Kidney epithelial cell (primary cell): ENCODE results near the gene MRM3. TPM values are rescaled to one million over a fixed set of nuclear protein-coding genes. Genes with fewer than 3 reads are reported as not detected.
"Not testable (repeated sequence)": the region's sequence is repeated elsewhere in the genome, so short reads cannot be mapped to it uniquely, and the experiment has no call there.

Experiments
- DNase-seq: peaks from one replicate; pipeline ENCODE4 v3.0.0-alpha.2; 2010; ENCODE audit warnings: low read depth
- H3K27me3 ChIP-seq: 2 replicates; pipeline ENCODE4 v1.6.0; 2011; ENCODE audit warnings: low read length; ENCODE audit not compliant: control insufficient read depth, insufficient read depth
- H3K36me3 ChIP-seq: 2 replicates; pipeline ENCODE4 v1.5.1; 2011; ENCODE audit warnings: low read length; ENCODE audit not compliant: control insufficient read depth, insufficient read depth
- H3K4me3 ChIP-seq: 2 replicates; pipeline ENCODE4 v1.5.1; 2011; ENCODE audit warnings: low read depth, mild to moderate bottlenecking, control low read depth, low read length
- total RNA-seq: library from RNA; depleted of rRNA; stranded (reverse); fragments of >200 nt; gene quantifications from 2 replicates; pipeline ENCODE4 v1.2.3, GENCODE V29; 2015
- TF ChIP-seq, protein P1 (sequence below): IDR thresholded peaks from 2 replicates; pipeline ENCODE4 v1.5.1; 2011; ENCODE audit warnings: mild to moderate bottlenecking, moderate library complexity, low read length, control low read depth, inconsistent platforms; ENCODE audit not compliant: insufficient read depth, poor library complexity, severe bottlenecking

MRM3 gene
- total RNA-seq, 1 donor from 2014 or later = 28.0 TPM

DNA sequence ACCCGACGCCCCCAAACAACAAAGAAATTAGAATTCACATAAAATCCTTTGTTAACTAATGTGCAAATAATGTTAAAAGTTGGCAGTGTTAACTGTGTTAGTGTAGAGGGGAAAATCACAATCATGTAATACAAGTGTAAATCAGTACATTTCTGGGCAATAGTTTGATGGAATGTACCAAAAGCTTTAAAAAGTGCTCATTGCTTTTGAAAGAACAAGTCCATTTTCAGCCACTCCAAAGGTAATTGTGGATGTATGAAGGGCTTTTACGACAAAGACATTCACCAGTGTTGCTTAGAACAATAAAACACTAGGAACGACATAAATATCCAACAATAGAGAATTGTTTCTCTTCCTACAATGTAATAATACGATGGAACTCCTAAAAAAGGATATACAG is 9.1 kb upstream of the MRM3 start:
- DNase-seq = no peak
- TF ChIP-seq, protein P1, sequence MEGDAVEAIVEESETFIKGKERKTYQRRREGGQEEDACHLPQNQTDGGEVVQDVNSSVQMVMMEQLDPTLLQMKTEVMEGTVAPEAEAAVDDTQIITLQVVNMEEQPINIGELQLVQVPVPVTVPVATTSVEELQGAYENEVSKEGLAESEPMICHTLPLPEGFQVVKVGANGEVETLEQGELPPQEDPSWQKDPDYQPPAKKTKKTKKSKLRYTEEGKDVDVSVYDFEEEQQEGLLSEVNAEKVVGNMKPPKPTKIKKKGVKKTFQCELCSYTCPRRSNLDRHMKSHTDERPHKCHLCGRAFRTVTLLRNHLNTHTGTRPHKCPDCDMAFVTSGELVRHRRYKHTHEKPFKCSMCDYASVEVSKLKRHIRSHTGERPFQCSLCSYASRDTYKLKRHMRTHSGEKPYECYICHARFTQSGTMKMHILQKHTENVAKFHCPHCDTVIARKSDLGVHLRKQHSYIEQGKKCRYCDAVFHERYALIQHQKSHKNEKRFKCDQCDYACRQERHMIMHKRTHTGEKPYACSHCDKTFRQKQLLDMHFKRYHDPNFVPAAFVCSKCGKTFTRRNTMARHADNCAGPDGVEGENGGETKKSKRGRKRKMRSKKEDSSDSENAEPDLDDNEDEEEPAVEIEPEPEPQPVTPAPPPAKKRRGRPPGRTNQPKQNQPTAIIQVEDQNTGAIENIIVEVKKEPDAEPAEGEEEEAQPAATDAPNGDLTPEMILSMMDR = no peak
- Histone ChIP-seq H3K27me3 (no peaks in the 10 kb centered on the region), H3K36me3 (peaks cover 4% of the 10 kb centered on the region), H3K4me3 (no peak overlapping the region)

DNA sequence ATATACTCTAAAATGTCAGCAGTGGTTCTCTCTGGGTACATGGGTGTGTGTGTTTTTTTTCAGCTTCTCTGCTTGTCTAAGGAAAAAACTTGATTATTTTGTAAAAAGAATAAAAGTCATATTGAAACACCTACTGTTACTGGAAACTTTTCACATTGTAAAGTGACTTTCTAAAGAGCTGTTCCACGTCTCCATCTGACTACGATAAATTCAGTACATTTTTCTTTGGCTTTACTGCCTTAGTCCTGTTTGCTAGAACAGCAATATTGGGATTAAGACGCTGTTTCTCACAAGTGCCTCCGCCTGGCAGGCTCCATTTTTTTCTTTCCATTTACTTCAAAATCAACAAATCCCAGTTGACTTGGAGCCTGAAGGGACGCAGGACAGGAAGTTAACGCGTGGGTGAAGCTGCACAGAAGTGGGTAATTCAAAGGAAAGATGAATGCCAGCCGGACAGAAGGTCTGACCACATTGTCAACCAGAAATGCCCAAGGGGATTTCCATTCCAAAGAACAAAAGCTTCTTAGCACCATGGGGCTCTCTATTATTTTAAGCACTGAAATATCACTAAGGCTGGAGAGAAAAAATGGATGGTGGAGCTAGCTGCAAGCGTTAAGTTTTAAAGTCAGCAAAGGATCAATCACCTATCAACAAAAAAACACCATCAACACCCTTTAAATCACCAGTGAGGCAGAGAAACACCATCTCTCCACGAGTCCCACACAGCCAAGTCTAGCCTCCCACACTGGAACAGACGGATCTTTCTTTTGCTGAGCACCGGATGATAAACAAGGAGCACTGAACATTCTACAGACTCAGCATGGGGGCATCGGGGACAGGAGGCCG is 8.5 kb upstream of the MRM3 start:
- no peak for DNase-seq
- Histone ChIP-seq H3K36me3 (peaks cover 4% of the 10 kb centered on the region), H3K27me3 (no peaks in the 10 kb centered on the region), H3K4me3 (no peak overlapping the region)
- TF ChIP-seq, protein P1 = no peak

DNA sequence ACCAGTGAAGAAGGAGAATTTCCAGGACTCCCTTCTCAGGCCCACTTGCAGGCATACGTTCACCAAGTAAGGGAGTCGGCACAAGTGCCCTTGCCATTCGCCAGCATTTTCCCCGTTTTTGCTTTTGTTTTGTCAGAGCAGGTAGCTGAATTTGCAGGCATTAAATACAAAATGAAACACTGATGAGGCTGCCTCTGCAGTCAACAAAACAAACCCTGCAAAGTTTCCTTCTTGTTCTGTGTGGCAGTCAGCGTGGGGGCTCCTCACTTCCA is 7.9 kb upstream of the MRM3 start:
- DNase-seq = no peak
- Histone ChIP-seq H3K27me3 (no peaks in the 10 kb centered on the region), H3K36me3 (peaks cover 4% of the 10 kb centered on the region), H3K4me3 (no peak overlapping the region)
- TF ChIP-seq, protein P1 = no peak

DNA sequence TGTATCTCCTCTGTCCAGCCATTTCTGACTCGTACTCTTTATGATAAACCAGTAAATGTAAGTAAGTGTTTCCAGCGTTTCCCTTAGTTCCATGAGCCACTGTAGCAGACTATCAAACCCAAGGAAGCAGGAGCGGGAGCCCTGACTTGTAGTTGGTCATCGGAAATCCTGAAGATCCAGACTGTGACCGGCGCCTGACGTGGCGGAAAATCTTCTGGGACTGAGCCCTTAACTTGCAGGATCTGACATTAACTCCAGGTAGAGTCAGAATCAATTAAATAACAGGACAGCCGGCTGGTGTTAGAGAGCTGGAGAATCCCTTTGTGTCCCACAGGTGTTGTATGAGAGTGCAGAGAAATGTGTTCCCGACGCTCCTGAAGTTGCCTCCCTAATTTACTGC is 4.1 kb upstream of the MRM3 start:
- H3K36me3 ChIP-seq = peaks cover 1% of the 10 kb centered on the region
- no peaks in the 10 kb centered on the region for H3K27me3 ChIP-seq
- DNase-seq = no peak
- no peak overlapping the region for H3K4me3 ChIP-seq
- TF ChIP-seq, protein P1 = no peak

DNA sequence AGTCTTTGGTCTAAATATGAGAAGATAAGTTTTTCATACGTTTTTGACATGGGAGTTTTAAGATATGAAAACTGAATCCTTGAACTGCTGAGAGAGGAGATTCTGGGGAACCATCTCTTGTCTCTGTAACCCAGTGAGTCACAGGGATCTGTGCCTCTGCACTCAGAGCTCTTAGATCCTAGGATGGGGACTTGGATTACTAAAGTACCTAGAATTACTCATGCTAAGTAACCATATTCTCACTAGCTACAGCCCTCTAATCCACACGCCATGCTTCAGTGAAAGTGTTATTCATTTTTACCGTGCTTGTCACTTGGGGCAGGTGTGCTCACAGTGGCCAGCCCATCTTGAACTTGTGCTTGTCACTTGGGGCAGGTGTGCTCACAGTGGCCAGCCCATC is 2.0 kb downstream of the MRM3 start:
- TF ChIP-seq, protein P1 = no peak
- H3K27me3 ChIP-seq = no peaks in the 10 kb centered on the region
- DNase-seq = no peak
- no peak overlapping the region for H3K4me3 ChIP-seq
- no peaks in the 10 kb centered on the region for H3K36me3 ChIP-seq

DNA sequence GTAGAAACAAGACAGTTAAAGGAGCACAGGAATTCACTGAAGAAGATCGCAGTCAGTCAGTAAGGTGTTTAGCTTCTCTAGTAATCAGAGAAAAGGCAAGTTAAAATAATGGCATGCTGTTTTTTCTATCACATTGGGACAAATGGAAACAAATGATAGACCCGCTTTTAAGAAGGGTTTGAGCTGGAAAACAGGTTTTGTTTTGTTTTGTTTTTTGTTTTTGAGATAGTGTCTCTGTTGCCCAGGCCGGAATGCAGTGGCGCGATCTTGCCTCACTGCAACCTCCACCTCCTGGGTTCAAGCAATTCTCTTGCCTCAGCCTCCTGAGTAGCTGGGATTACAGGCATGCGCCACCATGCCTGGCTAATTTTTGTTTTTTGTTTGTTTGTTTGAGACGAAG is 3.7 kb downstream of the MRM3 start:
- H3K27me3 ChIP-seq, H3K36me3 ChIP-seq, DNase-seq: not testable (repeated sequence)

More for the DNA sequence above, 3.7 kb downstream of the MRM3 start:
- not testable (repeated sequence) for H3K4me3 ChIP-seq
